Body of pancreas (tissue), 4 donors: ENCODE results near the gene CABP7.

Source experiments
- POLR2A ChIP-seq, 3 donors: fragments of 450-650 bp; IDR thresholded peaks; one replicate each; pipeline ENCODE4 v1.6.1; 2016; ENCODE audit warnings: antibody characterized with exemption in 3 of 3, mild to moderate bottlenecking in 2 of 3
- TF ChIP-seq, protein P1 (sequence below), 7 experiments: fragments of 450-650 bp in 4 of 7; fragments of 200-600 bp in 3 of 7; sonication (generic) in 3 of 7; IDR thresholded peaks; one replicate each; pipeline ENCODE4 v1.5.1; 2016 to 2019; ENCODE audit warnings: antibody characterized with exemption in 7 of 7

DNA sequence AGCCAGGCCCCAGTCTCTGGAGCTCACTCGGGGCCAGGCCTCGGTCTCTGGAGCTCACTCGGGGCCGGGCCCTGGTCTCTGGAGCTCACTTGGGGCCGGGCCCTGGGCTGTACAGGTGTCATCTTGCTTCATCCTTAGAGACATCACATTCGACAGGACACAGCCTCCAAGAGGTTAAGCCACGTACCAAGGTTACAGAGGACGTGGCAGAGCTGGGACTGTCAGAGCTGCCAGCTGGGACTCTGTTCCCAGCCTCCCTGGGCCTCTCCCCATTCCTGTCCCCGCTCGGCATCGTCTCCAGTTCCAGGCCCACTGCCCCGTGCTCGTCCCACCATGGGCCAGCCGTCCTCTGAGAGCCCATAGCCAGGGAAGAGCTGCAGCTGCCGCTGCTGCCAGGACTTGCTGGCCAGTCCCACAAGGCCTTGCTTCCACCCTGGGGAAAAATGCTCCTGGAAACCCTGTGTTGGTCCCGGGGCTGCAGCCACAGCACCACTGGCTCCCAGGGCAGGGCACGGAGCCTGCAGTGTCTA is 19.6 kb downstream of the CABP7 start:
- TF ChIP-seq, protein P1, sequence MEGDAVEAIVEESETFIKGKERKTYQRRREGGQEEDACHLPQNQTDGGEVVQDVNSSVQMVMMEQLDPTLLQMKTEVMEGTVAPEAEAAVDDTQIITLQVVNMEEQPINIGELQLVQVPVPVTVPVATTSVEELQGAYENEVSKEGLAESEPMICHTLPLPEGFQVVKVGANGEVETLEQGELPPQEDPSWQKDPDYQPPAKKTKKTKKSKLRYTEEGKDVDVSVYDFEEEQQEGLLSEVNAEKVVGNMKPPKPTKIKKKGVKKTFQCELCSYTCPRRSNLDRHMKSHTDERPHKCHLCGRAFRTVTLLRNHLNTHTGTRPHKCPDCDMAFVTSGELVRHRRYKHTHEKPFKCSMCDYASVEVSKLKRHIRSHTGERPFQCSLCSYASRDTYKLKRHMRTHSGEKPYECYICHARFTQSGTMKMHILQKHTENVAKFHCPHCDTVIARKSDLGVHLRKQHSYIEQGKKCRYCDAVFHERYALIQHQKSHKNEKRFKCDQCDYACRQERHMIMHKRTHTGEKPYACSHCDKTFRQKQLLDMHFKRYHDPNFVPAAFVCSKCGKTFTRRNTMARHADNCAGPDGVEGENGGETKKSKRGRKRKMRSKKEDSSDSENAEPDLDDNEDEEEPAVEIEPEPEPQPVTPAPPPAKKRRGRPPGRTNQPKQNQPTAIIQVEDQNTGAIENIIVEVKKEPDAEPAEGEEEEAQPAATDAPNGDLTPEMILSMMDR (IDR thresholded peaks at IDR 0.05): no peak
- no peak for TF ChIP-seq POLR2A (IDR thresholded peaks at IDR 0.05)
